K562 (cell line): ENCODE data around the gene SPEM2. TPM values are rescaled to one million over a fixed set of nuclear protein-coding genes. Genes with fewer than 3 reads are reported as not detected.

ENCODE experiments used
- CBFA2T3 ChIP-seq: fragments of 450-650 bp; IDR thresholded peaks from 2 replicates; pipeline ENCODE4 v1.6.1; 2017
- CHCHD3 ChIP-seq: fragments of 250-450 bp; sonication (Bioruptor Pico); IDR thresholded peaks from 2 replicates; pipeline ENCODE4 v2.1.2; 2022; ENCODE audit warnings: mild to moderate bottlenecking
- EGR1 ChIP-seq: fragments of 450-650 bp; conservative IDR thresholded peaks from 2 replicates; pipeline ENCODE4 v1.6.1; 2017; ENCODE audit warnings: mild to moderate bottlenecking
- MTA2 ChIP-seq: fragments of 450-650 bp; IDR thresholded peaks from 2 replicates; pipeline ENCODE4 v1.6.1; 2016; ENCODE audit warnings: low read depth
- RAD21 ChIP-seq, 2 experiments: fragments of 250-450 bp in 1 of 2; fragments of 450-650 bp in 1 of 2; sonication (Bioruptor Pico) in 1 of 2; formaldehyde crosslinking in 1 of 2; IDR thresholded peaks in 1 of 2; conservative IDR thresholded peaks in 1 of 2; 2 replicates each; pipeline versions ENCODE4 v1.4.0 to v1.8.0; 2020 to 2022; ENCODE audit warnings: mild to moderate bottlenecking in 2 of 2, moderate library complexity in 1 of 2
- RBM39 ChIP-seq: fragments of 200-400 bp; formaldehyde crosslinking; optimal IDR thresholded peaks from 2 replicates; pipeline ENCODE3; 2018; ENCODE audit warnings: low read depth, low read length
- ZBED1 ChIP-seq: IDR thresholded peaks from 2 replicates; pipeline ENCODE4 v1.6.1; 2014
- ZBTB8A ChIP-seq: fragments of 450-650 bp; IDR thresholded peaks from 2 replicates; pipeline ENCODE4 v1.6.1; 2018; ENCODE audit warnings: mild to moderate bottlenecking, moderate library complexity; ENCODE audit not compliant: partially characterized antibody
- ZNF175 ChIP-seq: fragments of 200-800 bp; sonication (Bioruptor generic); IDR thresholded peaks from 2 replicates; pipeline ENCODE4 v1.6.1; 2016; ENCODE audit warnings: low read depth, mild to moderate bottlenecking, missing genetic modification characterization, missing compliant biosample characterization
- ZNF551 ChIP-seq: fragments of 250-450 bp; sonication (Bioruptor Pico); IDR thresholded peaks from 2 replicates; pipeline ENCODE4 v1.5.0; 2021; ENCODE audit warnings: mild to moderate bottlenecking, moderate library complexity
- polyA plus RNA-seq, 8 experiments: library from polyadenylated mRNA; depleted of rRNA in 4 of 8; stranded (reverse) in 5 of 8; unstranded in 3 of 8; fragments of >200 nt; fragmentation: Nextera tagmentation in 2 of 8; fragmentation: Illumina TruSeq in 1 of 8; extraction: Ambion mirVana in 2 of 8; extraction: Trizol in 1 of 8; gene quantifications; 2 replicates each; pipeline versions ENCODE4 v1.2.1 to v1.2.3, GENCODE V29; 2011 to 2014; ENCODE audit warnings: inconsistent platforms in 1 of 8, missing spikeins in 1 of 8
- total RNA-seq, 7 experiments: library from RNA; depleted of rRNA in 6 of 7; stranded (reverse); fragments of >200 nt in 6 of 7; fragmentation: Illumina TruSeq in 2 of 7; extraction: Trizol in 2 of 7; gene quantifications; 2 replicates each; pipeline versions ENCODE4 v1.2.1 to v1.2.3, GENCODE V29; 2011 to 2021; ENCODE audit warnings: low replicate concordance in 1 of 7
- TF ChIP-seq, protein P1 (sequence below): fragments of 450-650 bp; IDR thresholded peaks from 2 replicates; pipeline ENCODE4 v1.6.1; 2016; ENCODE audit warnings: mild to moderate bottlenecking, moderate library complexity
- TF ChIP-seq, protein P2 (sequence below): fragments of 150-350 bp; IDR thresholded peaks from 2 replicates; pipeline ENCODE4 v1.6.1; 2014; ENCODE audit warnings: low read depth, mild to moderate bottlenecking, low read length, borderline replicate concordance

The SPEM2 gene
- total and polyA plus RNA-seq, 9 of the 15 experiments (the other 6 are each of a cell fraction or from before 2014, with no cell fraction given): not detected

DNA sequence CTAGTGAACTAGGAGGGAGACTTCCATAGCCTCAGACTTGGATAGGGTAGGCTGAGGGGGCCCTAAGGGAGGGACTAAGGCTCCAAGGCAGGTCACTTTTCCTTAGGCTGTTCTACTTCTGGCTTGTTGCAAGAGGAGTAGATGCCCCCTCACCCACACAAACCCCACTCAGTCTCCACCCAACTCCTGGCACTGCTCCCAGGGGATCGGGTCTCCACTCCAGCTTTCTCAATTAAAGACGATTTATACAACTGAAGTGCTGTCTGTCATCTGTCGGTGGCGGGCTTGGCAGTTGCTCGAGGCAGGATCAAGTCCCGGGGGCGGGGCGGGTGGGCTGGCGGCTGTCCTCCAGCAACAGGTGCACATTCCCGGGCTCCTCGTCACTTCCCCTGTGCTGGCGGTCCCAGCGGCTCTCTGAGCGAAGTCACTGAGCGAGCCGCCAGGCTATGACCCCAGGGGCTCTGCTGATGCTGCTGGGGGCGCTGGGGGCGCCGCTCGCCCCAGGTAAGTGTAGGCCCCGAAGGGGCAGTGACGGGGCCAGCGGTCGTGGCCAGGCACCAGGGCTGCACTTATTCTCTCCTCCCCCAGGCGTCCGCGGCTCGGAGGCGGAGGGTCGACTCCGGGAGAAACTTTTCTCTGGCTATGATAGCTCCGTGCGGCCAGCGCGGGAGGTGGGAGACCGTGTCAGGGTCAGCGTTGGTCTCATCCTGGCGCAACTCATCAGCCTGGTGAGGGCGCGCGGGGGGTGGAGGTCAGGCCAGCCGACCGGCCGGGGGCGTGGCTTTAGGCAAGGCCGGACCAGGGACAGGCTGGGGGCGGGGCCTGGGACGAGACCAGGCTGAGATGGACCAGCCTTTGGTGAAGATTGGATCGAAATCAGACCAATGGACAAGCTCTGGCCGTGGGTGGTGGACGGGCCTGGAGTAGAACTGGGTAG lies 19.5 kb downstream of the SPEM2 start, which contains the start of gene CHRNB1 (continued):
- TF ChIP-seq, protein P1, sequence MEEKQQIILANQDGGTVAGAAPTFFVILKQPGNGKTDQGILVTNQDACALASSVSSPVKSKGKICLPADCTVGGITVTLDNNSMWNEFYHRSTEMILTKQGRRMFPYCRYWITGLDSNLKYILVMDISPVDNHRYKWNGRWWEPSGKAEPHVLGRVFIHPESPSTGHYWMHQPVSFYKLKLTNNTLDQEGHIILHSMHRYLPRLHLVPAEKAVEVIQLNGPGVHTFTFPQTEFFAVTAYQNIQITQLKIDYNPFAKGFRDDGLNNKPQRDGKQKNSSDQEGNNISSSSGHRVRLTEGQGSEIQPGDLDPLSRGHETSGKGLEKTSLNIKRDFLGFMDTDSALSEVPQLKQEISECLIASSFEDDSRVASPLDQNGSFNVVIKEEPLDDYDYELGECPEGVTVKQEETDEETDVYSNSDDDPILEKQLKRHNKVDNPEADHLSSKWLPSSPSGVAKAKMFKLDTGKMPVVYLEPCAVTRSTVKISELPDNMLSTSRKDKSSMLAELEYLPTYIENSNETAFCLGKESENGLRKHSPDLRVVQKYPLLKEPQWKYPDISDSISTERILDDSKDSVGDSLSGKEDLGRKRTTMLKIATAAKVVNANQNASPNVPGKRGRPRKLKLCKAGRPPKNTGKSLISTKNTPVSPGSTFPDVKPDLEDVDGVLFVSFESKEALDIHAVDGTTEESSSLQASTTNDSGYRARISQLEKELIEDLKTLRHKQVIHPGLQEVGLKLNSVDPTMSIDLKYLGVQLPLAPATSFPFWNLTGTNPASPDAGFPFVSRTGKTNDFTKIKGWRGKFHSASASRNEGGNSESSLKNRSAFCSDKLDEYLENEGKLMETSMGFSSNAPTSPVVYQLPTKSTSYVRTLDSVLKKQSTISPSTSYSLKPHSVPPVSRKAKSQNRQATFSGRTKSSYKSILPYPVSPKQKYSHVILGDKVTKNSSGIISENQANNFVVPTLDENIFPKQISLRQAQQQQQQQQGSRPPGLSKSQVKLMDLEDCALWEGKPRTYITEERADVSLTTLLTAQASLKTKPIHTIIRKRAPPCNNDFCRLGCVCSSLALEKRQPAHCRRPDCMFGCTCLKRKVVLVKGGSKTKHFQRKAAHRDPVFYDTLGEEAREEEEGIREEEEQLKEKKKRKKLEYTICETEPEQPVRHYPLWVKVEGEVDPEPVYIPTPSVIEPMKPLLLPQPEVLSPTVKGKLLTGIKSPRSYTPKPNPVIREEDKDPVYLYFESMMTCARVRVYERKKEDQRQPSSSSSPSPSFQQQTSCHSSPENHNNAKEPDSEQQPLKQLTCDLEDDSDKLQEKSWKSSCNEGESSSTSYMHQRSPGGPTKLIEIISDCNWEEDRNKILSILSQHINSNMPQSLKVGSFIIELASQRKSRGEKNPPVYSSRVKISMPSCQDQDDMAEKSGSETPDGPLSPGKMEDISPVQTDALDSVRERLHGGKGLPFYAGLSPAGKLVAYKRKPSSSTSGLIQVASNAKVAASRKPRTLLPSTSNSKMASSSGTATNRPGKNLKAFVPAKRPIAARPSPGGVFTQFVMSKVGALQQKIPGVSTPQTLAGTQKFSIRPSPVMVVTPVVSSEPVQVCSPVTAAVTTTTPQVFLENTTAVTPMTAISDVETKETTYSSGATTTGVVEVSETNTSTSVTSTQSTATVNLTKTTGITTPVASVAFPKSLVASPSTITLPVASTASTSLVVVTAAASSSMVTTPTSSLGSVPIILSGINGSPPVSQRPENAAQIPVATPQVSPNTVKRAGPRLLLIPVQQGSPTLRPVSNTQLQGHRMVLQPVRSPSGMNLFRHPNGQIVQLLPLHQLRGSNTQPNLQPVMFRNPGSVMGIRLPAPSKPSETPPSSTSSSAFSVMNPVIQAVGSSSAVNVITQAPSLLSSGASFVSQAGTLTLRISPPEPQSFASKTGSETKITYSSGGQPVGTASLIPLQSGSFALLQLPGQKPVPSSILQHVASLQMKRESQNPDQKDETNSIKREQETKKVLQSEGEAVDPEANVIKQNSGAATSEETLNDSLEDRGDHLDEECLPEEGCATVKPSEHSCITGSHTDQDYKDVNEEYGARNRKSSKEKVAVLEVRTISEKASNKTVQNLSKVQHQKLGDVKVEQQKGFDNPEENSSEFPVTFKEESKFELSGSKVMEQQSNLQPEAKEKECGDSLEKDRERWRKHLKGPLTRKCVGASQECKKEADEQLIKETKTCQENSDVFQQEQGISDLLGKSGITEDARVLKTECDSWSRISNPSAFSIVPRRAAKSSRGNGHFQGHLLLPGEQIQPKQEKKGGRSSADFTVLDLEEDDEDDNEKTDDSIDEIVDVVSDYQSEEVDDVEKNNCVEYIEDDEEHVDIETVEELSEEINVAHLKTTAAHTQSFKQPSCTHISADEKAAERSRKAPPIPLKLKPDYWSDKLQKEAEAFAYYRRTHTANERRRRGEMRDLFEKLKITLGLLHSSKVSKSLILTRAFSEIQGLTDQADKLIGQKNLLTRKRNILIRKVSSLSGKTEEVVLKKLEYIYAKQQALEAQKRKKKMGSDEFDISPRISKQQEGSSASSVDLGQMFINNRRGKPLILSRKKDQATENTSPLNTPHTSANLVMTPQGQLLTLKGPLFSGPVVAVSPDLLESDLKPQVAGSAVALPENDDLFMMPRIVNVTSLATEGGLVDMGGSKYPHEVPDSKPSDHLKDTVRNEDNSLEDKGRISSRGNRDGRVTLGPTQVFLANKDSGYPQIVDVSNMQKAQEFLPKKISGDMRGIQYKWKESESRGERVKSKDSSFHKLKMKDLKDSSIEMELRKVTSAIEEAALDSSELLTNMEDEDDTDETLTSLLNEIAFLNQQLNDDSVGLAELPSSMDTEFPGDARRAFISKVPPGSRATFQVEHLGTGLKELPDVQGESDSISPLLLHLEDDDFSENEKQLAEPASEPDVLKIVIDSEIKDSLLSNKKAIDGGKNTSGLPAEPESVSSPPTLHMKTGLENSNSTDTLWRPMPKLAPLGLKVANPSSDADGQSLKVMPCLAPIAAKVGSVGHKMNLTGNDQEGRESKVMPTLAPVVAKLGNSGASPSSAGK: no peak
- TF ChIP-seq CHCHD3 (CRISPR knock-in tag) (no peak), ZNF175 (CRISPR knock-in tag) (no peak), MTA2 (no peak), ZBTB8A (no peak), ZBED1 (no peak), CBFA2T3 (no peak), RBM39 (no peak), ZNF551 (CRISPR knock-in tag) (no peak), RAD21 (CRISPR knock-in tag; conservative IDR thresholded peaks at IDR 0.05 in 1 of 2, IDR thresholded peaks at IDR 0.05 in 1 of 2) (peak in 1 of 2 experiments; percentile 15; a peak in 1 of 4 replicates), EGR1 (0 out of 2 replicates have a peak, but pooled peaks have one; percentile 27)
- TF ChIP-seq, protein P2, sequence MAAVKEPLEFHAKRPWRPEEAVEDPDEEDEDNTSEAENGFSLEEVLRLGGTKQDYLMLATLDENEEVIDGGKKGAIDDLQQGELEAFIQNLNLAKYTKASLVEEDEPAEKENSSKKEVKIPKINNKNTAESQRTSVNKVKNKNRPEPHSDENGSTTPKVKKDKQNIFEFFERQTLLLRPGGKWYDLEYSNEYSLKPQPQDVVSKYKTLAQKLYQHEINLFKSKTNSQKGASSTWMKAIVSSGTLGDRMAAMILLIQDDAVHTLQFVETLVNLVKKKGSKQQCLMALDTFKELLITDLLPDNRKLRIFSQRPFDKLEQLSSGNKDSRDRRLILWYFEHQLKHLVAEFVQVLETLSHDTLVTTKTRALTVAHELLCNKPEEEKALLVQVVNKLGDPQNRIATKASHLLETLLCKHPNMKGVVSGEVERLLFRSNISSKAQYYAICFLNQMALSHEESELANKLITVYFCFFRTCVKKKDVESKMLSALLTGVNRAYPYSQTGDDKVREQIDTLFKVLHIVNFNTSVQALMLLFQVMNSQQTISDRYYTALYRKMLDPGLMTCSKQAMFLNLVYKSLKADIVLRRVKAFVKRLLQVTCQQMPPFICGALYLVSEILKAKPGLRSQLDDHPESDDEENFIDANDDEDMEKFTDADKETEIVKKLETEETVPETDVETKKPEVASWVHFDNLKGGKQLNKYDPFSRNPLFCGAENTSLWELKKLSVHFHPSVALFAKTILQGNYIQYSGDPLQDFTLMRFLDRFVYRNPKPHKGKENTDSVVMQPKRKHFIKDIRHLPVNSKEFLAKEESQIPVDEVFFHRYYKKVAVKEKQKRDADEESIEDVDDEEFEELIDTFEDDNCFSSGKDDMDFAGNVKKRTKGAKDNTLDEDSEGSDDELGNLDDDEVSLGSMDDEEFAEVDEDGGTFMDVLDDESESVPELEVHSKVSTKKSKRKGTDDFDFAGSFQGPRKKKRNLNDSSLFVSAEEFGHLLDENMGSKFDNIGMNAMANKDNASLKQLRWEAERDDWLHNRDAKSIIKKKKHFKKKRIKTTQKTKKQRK: no peak
